GM12892 (cell line): ENCODE measurements around the gene TEX26.

ENCODE experiments used
- POLR2A ChIP-seq: IDR thresholded peaks from 2 replicates; pipeline ENCODE4 v1.6.1; 2011; ENCODE audit warnings: low read depth, low read length, control low read depth
- POLR2AphosphoS5 ChIP-seq: IDR thresholded peaks from 2 replicates; pipeline ENCODE4 v1.6.1; 2011; ENCODE audit warnings: low read depth, low read length, control low read depth
- TAF1 ChIP-seq: IDR thresholded peaks from 2 replicates; pipeline ENCODE4 v1.6.1; 2011; ENCODE audit warnings: low read depth, mild to moderate bottlenecking, control low read depth, low read length, borderline replicate concordance

DNA sequence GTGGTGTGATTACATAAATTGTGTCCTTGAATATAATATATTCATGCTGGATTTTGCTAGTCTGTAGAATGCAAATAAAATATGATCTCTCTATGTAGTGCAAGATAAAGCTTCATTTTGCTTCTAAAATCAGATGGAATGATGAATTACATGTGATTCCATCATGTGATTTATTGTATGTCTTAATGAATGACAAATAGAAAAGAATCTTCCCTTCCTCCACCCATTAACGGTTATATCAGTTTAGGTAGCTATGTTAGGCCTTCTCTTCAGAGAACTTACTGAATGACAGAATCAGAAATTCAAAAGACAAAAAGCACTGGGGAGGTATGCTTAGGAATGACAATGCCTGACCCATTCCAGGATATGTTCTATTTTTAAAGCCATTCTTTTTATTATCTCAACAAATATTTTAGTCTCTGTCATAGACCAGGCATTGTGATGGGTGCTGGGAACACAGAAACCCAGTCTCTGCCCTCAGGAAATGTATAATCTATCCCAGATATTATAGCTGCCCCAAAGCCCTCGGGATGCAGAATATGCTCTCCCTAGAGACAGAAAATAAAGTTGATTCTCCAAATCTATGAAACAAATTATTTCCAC is 90.6 kb downstream of the TEX26 start:
- TF ChIP-seq POLR2A (no peak), TAF1 (no peak), POLR2AphosphoS5 (no peak)
